ENCODE measurements around the gene UTP4. TPM values are rescaled to one million over a fixed set of nuclear protein-coding genes. Genes with fewer than 3 reads are reported as not detected.

Gene UTP4
- polyA plus RNA-seq, 1 experiment: 60.7 TPM

- CTCF ChIA-PET: interaction anchor here (0.9 to 5.3 kb wide), 5 partner anchors 9 to 211 kb away, joined by 3 to 34 read pairs (median 6); partner anchors contain the start of gene HAS3
- Histone ChIP-seq H3K27me3 (ENCODE audit: control insufficient read depth, insufficient read depth, low read length) (no peaks in the 10 kb centered on the region), H3K4me3 (ENCODE audit: low read depth, low read length) (no peak overlapping the region), H3K36me3 (ENCODE audit: control insufficient read depth, insufficient read depth, low read length) (peaks cover 18% of the 10 kb centered on the region)
- no peak for TF ChIP-seq CTCF (IDR thresholded peaks at IDR 0.05; ENCODE audit: insufficient read depth, low read depth, low read length)
- POLR2A ChIA-PET: no interaction called here
- no peak for DNase-seq (ENCODE audit: low read depth)
These were observed 18.0 kb upstream of the UTP4 start for GRCh38 chr16:69114346-69114975.

DNA sequence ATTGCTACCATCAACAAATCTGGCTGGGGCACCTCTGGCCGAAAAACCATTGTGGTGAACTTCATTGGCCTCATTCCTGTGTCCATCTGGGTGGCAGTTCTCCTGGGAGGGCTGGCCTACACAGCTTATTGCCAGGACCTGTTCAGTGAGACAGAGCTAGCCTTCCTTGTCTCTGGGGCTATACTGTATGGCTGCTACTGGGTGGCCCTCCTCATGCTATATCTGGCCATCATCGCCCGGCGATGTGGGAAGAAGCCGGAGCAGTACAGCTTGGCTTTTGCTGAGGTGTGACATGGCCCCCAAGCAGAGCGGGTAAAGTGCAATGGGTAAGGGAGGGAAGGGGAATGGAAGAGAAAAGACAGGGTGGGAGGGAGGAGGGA lies 17.5 kb upstream of the UTP4 start:
- ChIA-PET POLR2A (no interaction called here), CTCF (interaction anchor here (5.3 kb wide), 1 partner anchor 10 kb away, joined by 34 read pairs; no protein-coding TSS in a partner anchor)
- peaks cover 20% of the 10 kb centered on the region for H3K36me3 ChIP-seq (ENCODE audit: control insufficient read depth, insufficient read depth, low read length)
- H3K4me3 ChIP-seq (ENCODE audit: low read depth, low read length): no peak overlapping the region
- H3K27me3 ChIP-seq (ENCODE audit: control insufficient read depth, insufficient read depth, low read length): no peaks in the 10 kb centered on the region
- TF ChIP-seq CTCF (IDR thresholded peaks at IDR 0.05; ENCODE audit: insufficient read depth, low read depth, low read length): no peak
- no peak for DNase-seq (ENCODE audit: low read depth)

DNA sequence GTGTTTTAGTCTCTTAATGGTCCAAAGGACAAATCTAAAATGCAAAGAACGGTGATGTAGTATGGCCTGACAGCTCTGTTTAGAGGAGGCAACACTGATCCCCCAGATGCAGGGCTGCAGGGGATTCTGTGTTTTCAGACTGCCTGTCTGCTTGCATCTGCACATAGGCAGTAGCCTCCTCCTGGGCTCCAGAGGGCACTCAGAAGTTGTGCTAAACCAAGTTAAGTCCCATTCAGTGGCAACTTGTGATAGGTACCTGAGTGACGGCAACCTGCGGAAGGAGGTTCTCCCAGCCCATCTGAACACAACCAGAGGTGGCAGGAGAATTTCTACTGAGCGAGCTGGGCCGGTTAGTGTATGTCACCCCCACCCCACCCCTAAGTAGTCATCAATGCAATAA lies 17.1 kb upstream of the UTP4 start:
- CTCF ChIA-PET: interaction anchor here (1.3 to 16.2 kb wide), 3 partner anchors 9 to 595 kb away, joined by 3 to 146 read pairs (median 34); no protein-coding TSS in a partner anchor
- no peak for DNase-seq (ENCODE audit: low read depth)
- Histone ChIP-seq H3K4me3 (ENCODE audit: low read depth, low read length) (no peak overlapping the region), H3K27me3 (ENCODE audit: control insufficient read depth, insufficient read depth, low read length) (no peaks in the 10 kb centered on the region), H3K36me3 (ENCODE audit: control insufficient read depth, insufficient read depth, low read length) (peaks cover 22% of the 10 kb centered on the region)
- no peak for TF ChIP-seq CTCF (IDR thresholded peaks at IDR 0.05; ENCODE audit: insufficient read depth, low read depth, low read length)
- POLR2A ChIA-PET: no interaction called here

DNA sequence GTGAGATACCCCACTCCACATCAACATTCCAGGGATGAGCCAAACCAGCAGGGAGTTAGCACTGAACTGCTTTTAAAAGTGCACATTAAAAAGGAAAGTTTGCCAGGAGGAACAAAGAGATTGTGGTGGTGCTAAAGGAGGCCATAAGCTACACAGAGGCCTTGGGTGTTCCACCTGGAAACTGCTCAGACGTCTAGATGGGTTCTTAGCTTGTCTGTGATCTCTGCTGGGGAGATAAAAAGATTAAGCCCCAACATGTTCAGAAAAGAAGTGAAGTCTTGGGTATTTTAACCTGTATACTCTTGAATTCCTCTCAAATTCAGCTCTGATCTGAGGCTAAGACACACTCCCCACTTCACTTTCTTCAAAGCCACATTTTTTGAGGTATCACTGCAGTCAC lies 16.6 kb upstream of the UTP4 start:
- Histone ChIP-seq H3K36me3 (ENCODE audit: control insufficient read depth, insufficient read depth, low read length) (peaks cover 26% of the 10 kb centered on the region), H3K4me3 (ENCODE audit: low read depth, low read length) (no peak overlapping the region), H3K27me3 (ENCODE audit: control insufficient read depth, insufficient read depth, low read length) (no peaks in the 10 kb centered on the region)
- no peak for TF ChIP-seq CTCF (IDR thresholded peaks at IDR 0.05; ENCODE audit: insufficient read depth, low read depth, low read length)
- POLR2A ChIA-PET: no interaction called here
- CTCF ChIA-PET: interaction anchor here (1.3 to 16.2 kb wide), 5 partner anchors 9 to 595 kb away, joined by 3 to 146 read pairs (median 7); no protein-coding TSS in a partner anchor
- no peak for DNase-seq (ENCODE audit: low read depth)

GRCh38 chr16:69116256-69116875 lies 16.1 kb upstream of the UTP4 start:
- POLR2A ChIA-PET: no interaction called here
- peaks cover 27% of the 10 kb centered on the region for H3K36me3 ChIP-seq (ENCODE audit: control insufficient read depth, insufficient read depth, low read length)
- no peak for DNase-seq (ENCODE audit: low read depth)
- CTCF ChIA-PET: interaction anchor here (0.5 to 16.2 kb wide), 6 partner anchors 8 to 596 kb away, joined by 3 to 146 read pairs (median 5); no protein-coding TSS in a partner anchor
- no peak overlapping the region for H3K4me3 ChIP-seq (ENCODE audit: low read depth, low read length)
- no peaks in the 10 kb centered on the region for H3K27me3 ChIP-seq (ENCODE audit: control insufficient read depth, insufficient read depth, low read length)
- TF ChIP-seq CTCF (IDR thresholded peaks at IDR 0.05; ENCODE audit: insufficient read depth, low read depth, low read length): no peak

Data from BJ (cell line).